ENCODE measurements around the gene DDX10. TPM values are rescaled to one million over a fixed set of nuclear protein-coding genes. Genes with fewer than 3 reads are reported as not detected.
A peak's percentile ranks its signal among the peaks of the same experiment; 100 is the strongest.
"Not testable (repeated sequence)": the region's sequence is repeated elsewhere in the genome, so short reads cannot be mapped to it uniquely, and the experiment has no call there.

The DDX10 gene
- total RNA-seq, 1 experiment from 2014 or later = 26.3 TPM

GRCh38 chr11:108823960-108824359 lies 159.1 kb downstream of the DDX10 start:
- DNase-seq (ENCODE audit: low spot score) = not testable (repeated sequence)

GRCh38 chr11:108824545-108824944 lies 159.7 kb downstream of the DDX10 start:
- no peak for DNase-seq (ENCODE audit: low spot score)

GRCh38 chr11:108825381-108825780 lies 160.5 kb downstream of the DDX10 start:
- no peak for DNase-seq (ENCODE audit: low spot score)

- DNase-seq (ENCODE audit: low spot score) = no peak
Measured at GRCh38 chr11:108826136-108826535, 161.3 kb downstream of the DDX10 start.

GRCh38 chr11:108835624-108836023 lies 170.8 kb downstream of the DDX10 start:
- no peak for DNase-seq (ENCODE audit: low spot score)

- DNase-seq (ENCODE audit: low spot score) = no peak
Measured at GRCh38 chr11:108836541-108836940, 171.7 kb downstream of the DDX10 start.

GRCh38 chr11:108838102-108838791 lies 173.4 kb downstream of the DDX10 start:
- DNase-seq (ENCODE audit: low spot score) = no peak

GRCh38 chr11:108838792-108839105 lies 173.9 kb downstream of the DDX10 start:
- DNase-seq (ENCODE audit: low spot score) = no peak

- no peak for DNase-seq (ENCODE audit: low spot score)
Measured at GRCh38 chr11:108846009-108846408, 181.1 kb downstream of the DDX10 start.

GRCh38 chr11:108847298-108847990 lies 182.6 kb downstream of the DDX10 start:
- DNase-seq (ENCODE audit: low spot score) = no peak

- DNase-seq (ENCODE audit: low spot score) = no peak
Measured at GRCh38 chr11:108851781-108852180, 186.9 kb downstream of the DDX10 start.

GRCh38 chr11:108852701-108853100 lies 187.8 kb downstream of the DDX10 start:
- no peak for DNase-seq (ENCODE audit: low spot score)

- no peak for DNase-seq (ENCODE audit: low spot score)
Measured at GRCh38 chr11:108853151-108853550, 188.3 kb downstream of the DDX10 start.

- DNase-seq (ENCODE audit: low spot score) = no peak
Measured at GRCh38 chr11:108853864-108854263, 189.0 kb downstream of the DDX10 start.

GRCh38 chr11:108854346-108854745 lies 189.5 kb downstream of the DDX10 start:
- no peak for DNase-seq (ENCODE audit: low spot score)

- DNase-seq (ENCODE audit: low spot score) = no peak
Measured at GRCh38 chr11:108857382-108857781, 192.5 kb downstream of the DDX10 start.

GRCh38 chr11:108858622-108859021 lies 193.8 kb downstream of the DDX10 start:
- no peak for DNase-seq (ENCODE audit: low spot score)

GRCh38 chr11:108859510-108859909 lies 194.6 kb downstream of the DDX10 start:
- peak; percentile 28 for DNase-seq (ENCODE audit: low spot score)

GRCh38 chr11:108863528-108863927 lies 198.7 kb downstream of the DDX10 start:
- no peak for DNase-seq (ENCODE audit: low spot score)

- DNase-seq (ENCODE audit: low spot score) = no peak
Measured at GRCh38 chr11:108865406-108865805, 200.5 kb downstream of the DDX10 start.

GRCh38 chr11:108866781-108867180 lies 201.9 kb downstream of the DDX10 start:
- DNase-seq (ENCODE audit: low spot score) = no peak

GRCh38 chr11:108870373-108871020 lies 205.6 kb downstream of the DDX10 start:
- DNase-seq (ENCODE audit: low spot score) = no peak

GRCh38 chr11:108871152-108871551 lies 206.3 kb downstream of the DDX10 start:
- peak; percentile 34 for DNase-seq (ENCODE audit: low spot score)

Data from H4 (cell line).